ENCODE measurements around the gene NAPA.

DNA sequence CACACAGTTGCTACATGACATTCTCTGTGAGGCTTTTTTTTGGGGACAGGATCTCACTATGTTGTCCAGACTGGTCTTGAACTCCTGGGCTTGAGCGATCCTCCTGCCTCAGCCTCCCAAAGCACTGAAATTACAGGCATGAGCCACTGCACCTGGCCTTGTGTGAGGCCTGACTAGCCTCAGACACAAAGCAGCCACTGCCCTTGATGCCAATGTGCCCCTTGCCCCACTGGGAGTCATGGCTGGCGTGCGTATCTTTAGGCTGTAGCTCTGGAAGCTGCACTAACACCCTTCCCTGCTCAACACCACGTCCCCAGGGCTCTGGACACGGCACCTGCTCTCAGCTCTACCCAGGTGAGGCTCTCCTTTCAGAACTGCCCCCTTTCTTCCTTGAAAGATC is 16.3 kb downstream of the NAPA start:
- TF ChIP-seq POLR2AphosphoS5 (IDR thresholded peaks at IDR 0.05; ENCODE audit: low read depth, low read length) (no peak), SPI1 (IDR thresholded peaks at IDR 0.05; ENCODE audit: low read depth, low read length) (no peak), POLR2A (IDR thresholded peaks at IDR 0.05; ENCODE audit: low read depth, low read length) (no peak), POU2F2 (IDR thresholded peaks at IDR 0.05; ENCODE audit: low read depth, low read length) (no peak), TAF1 (IDR thresholded peaks at IDR 0.05; ENCODE audit: low read depth, low read length) (no peak)
